ENCODE data around the gene NSMCE4A.
"Not testable (repeated sequence)": the region's sequence is repeated elsewhere in the genome, so short reads cannot be mapped to it uniquely, and the experiment has no call there.

The NSMCE4A gene

GRCh38 chr10:121927318-121927840, 47.6 kb downstream of the NSMCE4A start:
- DNase-seq (ENCODE audit: low read depth): no peak
- H3K4me3 ChIP-seq (ENCODE audit: low read depth, low read length): peak overlapping the region; percentile 77
- in situ Hi-C loops (cut with HindIII; ENCODE audit: low sequenced_read_pairs): no loop called here
- TF ChIP-seq CTCF (IDR thresholded peaks at IDR 0.05; ENCODE audit: low read depth, low read length, missing control alignments): no peak

- peak overlapping the region; percentile 77 for H3K4me3 ChIP-seq (ENCODE audit: low read depth, low read length)
- TF ChIP-seq CTCF (IDR thresholded peaks at IDR 0.05; ENCODE audit: low read depth, low read length, missing control alignments): no peak
- in situ Hi-C loops (cut with HindIII; ENCODE audit: low sequenced_read_pairs): no loop called here
- DNase-seq (ENCODE audit: low read depth): no peak
These were observed 48.2 kb downstream of the NSMCE4A start for GRCh38 chr10:121926671-121927317.

- TF ChIP-seq CTCF (IDR thresholded peaks at IDR 0.05; ENCODE audit: low read depth, low read length, missing control alignments): no peak
- no peak for DNase-seq (ENCODE audit: low read depth)
- in situ Hi-C loops (cut with HindIII; ENCODE audit: low sequenced_read_pairs): no loop called here
These were observed 48.9 kb downstream of the NSMCE4A start for GRCh38 chr10:121926157-121926556.

GRCh38 chr10:121921238-121921931, 53.6 kb downstream of the NSMCE4A start:
- no peak for DNase-seq (ENCODE audit: low read depth)
- no peak overlapping the region for H3K4me3 ChIP-seq (ENCODE audit: low read depth, low read length)
- no peak for TF ChIP-seq CTCF (IDR thresholded peaks at IDR 0.05; ENCODE audit: low read depth, low read length, missing control alignments)
- in situ Hi-C loops (cut with HindIII; ENCODE audit: low sequenced_read_pairs): no loop called here

More at GRCh38 chr10:121926157-121926556, 48.9 kb downstream of the NSMCE4A start:
- no peak overlapping the region for H3K4me3 ChIP-seq (ENCODE audit: low read depth, low read length)

- in situ Hi-C loops (cut with HindIII; ENCODE audit: low sequenced_read_pairs): no loop called here
- TF ChIP-seq CTCF (IDR thresholded peaks at IDR 0.05; ENCODE audit: low read depth, low read length, missing control alignments): no peak
- DNase-seq (ENCODE audit: low read depth): no peak
- no peak overlapping the region for H3K4me3 ChIP-seq (ENCODE audit: low read depth, low read length)
These were observed 55.4 kb downstream of the NSMCE4A start for GRCh38 chr10:121919666-121920065.

GRCh38 chr10:121918800-121919199, 56.2 kb downstream of the NSMCE4A start:
- DNase-seq (ENCODE audit: low read depth); in situ Hi-C loops (cut with HindIII; ENCODE audit: low sequenced_read_pairs); H3K4me3 ChIP-seq (ENCODE audit: low read depth, low read length): not testable (repeated sequence)

GRCh38 chr10:121914661-121915060, 60.4 kb downstream of the NSMCE4A start:
- DNase-seq (ENCODE audit: low read depth): no peak
- in situ Hi-C loops (cut with HindIII; ENCODE audit: low sequenced_read_pairs): no loop called here
- TF ChIP-seq CTCF (IDR thresholded peaks at IDR 0.05; ENCODE audit: low read depth, low read length, missing control alignments): no peak
- no peak overlapping the region for H3K4me3 ChIP-seq (ENCODE audit: low read depth, low read length)
